Measurements from ENCODE around the gene MAML3. TPM values are rescaled to one million over a fixed set of nuclear protein-coding genes. Genes with fewer than 3 reads are reported as not detected.

MAML3 gene
- total and polyA plus RNA-seq, 9 donors = 11.1 to 23.8 (median 14.9) TPM

- TF ChIP-seq POLR2A (IDR thresholded peaks at IDR 0.05) (no peak), CTCF (IDR thresholded peaks at IDR 0.05) (no peak), EP300 (IDR thresholded peaks at IDR 0.05) (no peak)
- WGBS, 3 donors = 32 to 41% (median 38%) methylated on average over 10 of the region's 10 CpGs
- H3K4me1 ChIP-seq (ENCODE audit: insufficient read depth) = peaks cover 10% of the 10 kb centered on the region
- H3K27ac ChIP-seq = peak overlapping the region in 1 of 2 donors; percentile 46
- intact Hi-C loops (cut with DNase I) = no loop called here
- no peak overlapping the region for H3K4me3 ChIP-seq
- H3K9me3 ChIP-seq = no peaks in the 10 kb centered on the region
- no peaks in the 10 kb centered on the region for H3K36me3 ChIP-seq
- peak; percentile 45 to 59 (median 49) for DNase-seq
- H3K27me3 ChIP-seq = no peaks in the 10 kb centered on the region
Measured at GRCh38 chr4:139934057-139934707, 219.8 kb downstream of the MAML3 start.

GRCh38 chr4:139933541-139933940 is 220.4 kb downstream of the MAML3 start:
- no peaks in the 10 kb centered on the region for H3K9me3 ChIP-seq
- no peak overlapping the region for H3K27ac ChIP-seq
- intact Hi-C loops (cut with DNase I) = no loop called here
- whole genome bisulfite sequencing, 3 donors = 86 to 91% (median 88%) methylated on average over 5 of the region's 5 CpGs
- H3K36me3 ChIP-seq = no peaks in the 10 kb centered on the region
- H3K4me1 ChIP-seq (ENCODE audit: insufficient read depth) = peaks cover 10% of the 10 kb centered on the region
- DNase-seq = no peak
- H3K27me3 ChIP-seq = no peaks in the 10 kb centered on the region
- TF ChIP-seq CTCF (IDR thresholded peaks at IDR 0.05) = no peak
- TF ChIP-seq EP300 (IDR thresholded peaks at IDR 0.05) = no peak
- TF ChIP-seq POLR2A (IDR thresholded peaks at IDR 0.05) = no peak
- no peak overlapping the region for H3K4me3 ChIP-seq

DNA sequence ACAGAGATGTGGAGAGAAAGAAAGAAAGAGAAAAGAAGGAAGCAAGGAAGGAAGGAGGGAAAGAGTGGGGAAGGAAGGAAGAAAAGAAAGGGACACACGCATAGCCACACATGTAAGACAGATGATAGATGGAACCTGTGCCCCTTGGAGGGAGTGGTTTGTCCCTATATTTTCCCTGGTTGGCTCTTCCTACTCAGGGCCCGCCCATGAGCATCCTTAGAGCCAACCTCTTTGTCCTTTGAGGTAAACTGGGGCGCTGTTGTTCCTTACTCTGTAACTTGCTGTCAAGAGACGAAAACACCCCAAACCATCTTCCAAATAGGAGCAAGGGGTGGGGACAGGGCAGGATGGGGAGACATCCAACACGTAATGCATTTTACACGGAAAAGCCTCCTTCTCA is 220.9 kb downstream of the MAML3 start:
- WGBS, 3 donors = 87 to 99% (median 98%) methylated on average over 6 of the region's 6 CpGs

GRCh38 chr4:139924782-139925181 is 229.2 kb downstream of the MAML3 start:
- Histone ChIP-seq H3K4me1 (ENCODE audit: insufficient read depth) (peaks cover 24% of the 10 kb centered on the region), H3K4me3 (no peak overlapping the region), H3K36me3 (no peaks in the 10 kb centered on the region), H3K27me3 (no peaks in the 10 kb centered on the region), H3K27ac (no peak overlapping the region), H3K9me3 (no peaks in the 10 kb centered on the region)
- DNase-seq = no peak
- 53 to 67% (median 61%) methylated on average over 5 of the region's 5 CpGs for WGBS, 3 donors
- TF ChIP-seq EP300 (IDR thresholded peaks at IDR 0.05) (no peak), CTCF (IDR thresholded peaks at IDR 0.05) (no peak), POLR2A (IDR thresholded peaks at IDR 0.05) (no peak)
- intact Hi-C loops (cut with DNase I) = loop anchor here in 1 of 4 donors (10.0 kb wide), 1 partner anchor 120 kb away; no protein-coding TSS in a partner anchor

More for the DNA sequence above, 220.9 kb downstream of the MAML3 start:
- Histone ChIP-seq H3K27ac (no peak overlapping the region), H3K36me3 (no peaks in the 10 kb centered on the region), H3K27me3 (no peaks in the 10 kb centered on the region), H3K9me3 (no peaks in the 10 kb centered on the region), H3K4me1 (ENCODE audit: insufficient read depth) (peaks cover 10% of the 10 kb centered on the region), H3K4me3 (no peak overlapping the region)
- intact Hi-C loops (cut with DNase I) = no loop called here
- no peak for DNase-seq
- no peak for TF ChIP-seq EP300 (IDR thresholded peaks at IDR 0.05)
- TF ChIP-seq CTCF (IDR thresholded peaks at IDR 0.05) = no peak
- TF ChIP-seq POLR2A (IDR thresholded peaks at IDR 0.05) = no peak
